Osteocyte (in vitro differentiated cells): ENCODE results near the gene KPNA6. TPM values are rescaled to one million over a fixed set of nuclear protein-coding genes. Genes with fewer than 3 reads are reported as not detected.
"Not testable (repeated sequence)": the region's sequence is repeated elsewhere in the genome, so short reads cannot be mapped to it uniquely, and the experiment has no call there.

Experiments used
- DNase-seq: peaks from one replicate; pipeline ENCODE4 v3.0.0; 2021; ENCODE audit warnings: mixed read lengths; ENCODE audit not compliant: unreplicated experiment; ENCODE audit errors: extremely low spot score
- H3K27ac Mint-ChIP-seq: one replicate; pipeline ENCODE4 v1.8.0; 2021; ENCODE audit warnings: mild to moderate bottlenecking, mixed read lengths; ENCODE audit not compliant: unreplicated experiment
- H3K27me3 Mint-ChIP-seq: one replicate; pipeline ENCODE4 v1.8.0; 2021; ENCODE audit warnings: mixed read lengths; ENCODE audit not compliant: unreplicated experiment
- H3K36me3 Mint-ChIP-seq: one replicate; pipeline ENCODE4 v1.8.0; 2021; ENCODE audit warnings: mixed read lengths; ENCODE audit not compliant: unreplicated experiment
- H3K4me1 Mint-ChIP-seq: one replicate; pipeline ENCODE4 v1.8.0; 2021; ENCODE audit warnings: mixed read lengths; ENCODE audit not compliant: unreplicated experiment
- H3K4me3 Mint-ChIP-seq: one replicate; pipeline ENCODE4 v1.8.0; 2021; ENCODE audit warnings: mild to moderate bottlenecking, moderate library complexity, mixed read lengths; ENCODE audit not compliant: unreplicated experiment
- H3K9me3 Mint-ChIP-seq: one replicate; pipeline ENCODE4 v1.8.0; 2021; ENCODE audit warnings: mixed read lengths; ENCODE audit not compliant: unreplicated experiment
- CTCF ChIP-seq: fragments of 200-600 bp; sonication (generic); IDR thresholded peaks from 2 replicates; pipeline ENCODE4 v1.5.0; 2021; ENCODE audit warnings: antibody characterized with exemption, mild to moderate bottlenecking, moderate library complexity
- total RNA-seq: library from RNA; stranded (reverse); gene quantifications from 2 replicates; pipeline ENCODE4 v1.2.1, GENCODE V29; 2021

The KPNA6 gene
- total RNA-seq, 1 donor from 2014 or later = 75.3 TPM

GRCh38 chr1:32073299-32074229, 34.3 kb upstream of the KPNA6 start:
- Mint-ChIP-seq H3K4me1 (peaks cover 40% of the 10 kb centered on the region), H3K9me3 (no peaks in the 10 kb centered on the region), H3K36me3 (peaks cover 13% of the 10 kb centered on the region), H3K27ac (peak overlapping the region; percentile 93), H3K27me3 (no peaks in the 10 kb centered on the region), H3K4me3 (peak overlapping the region; percentile 91)
- TF ChIP-seq CTCF = peak; percentile 41
- no peak for DNase-seq

- Mint-ChIP-seq H3K36me3 (peaks cover 13% of the 10 kb centered on the region), H3K4me3 (no peak overlapping the region), H3K27ac (no peak overlapping the region), H3K27me3 (no peaks in the 10 kb centered on the region), H3K9me3 (no peaks in the 10 kb centered on the region), H3K4me1 (peaks cover 33% of the 10 kb centered on the region)
- DNase-seq = no peak
- TF ChIP-seq CTCF = no peak
Observed at GRCh38 chr1:32074841-32075240, 33.0 kb upstream of the KPNA6 start.

GRCh38 chr1:32077451-32077850, 30.4 kb upstream of the KPNA6 start:
- peaks cover 21% of the 10 kb centered on the region for H3K36me3 Mint-ChIP-seq
- H3K27ac Mint-ChIP-seq = peak overlapping the region; percentile 44
- H3K4me3 Mint-ChIP-seq = no peak overlapping the region
- H3K27me3 Mint-ChIP-seq = no peaks in the 10 kb centered on the region
- no peak for DNase-seq
- peaks cover 20% of the 10 kb centered on the region for H3K4me1 Mint-ChIP-seq
- TF ChIP-seq CTCF = no peak
- H3K9me3 Mint-ChIP-seq = no peaks in the 10 kb centered on the region

GRCh38 chr1:32082022-32082421, 25.8 kb upstream of the KPNA6 start:
- Mint-ChIP-seq H3K27me3 (no peaks in the 10 kb centered on the region), H3K36me3 (peaks cover 39% of the 10 kb centered on the region), H3K4me1 (peaks cover 3% of the 10 kb centered on the region), H3K27ac (no peak overlapping the region), H3K9me3 (no peaks in the 10 kb centered on the region), H3K4me3 (no peak overlapping the region)
- no peak for DNase-seq
- TF ChIP-seq CTCF = no peak

- H3K4me3 Mint-ChIP-seq, H3K27ac Mint-ChIP-seq, H3K9me3 Mint-ChIP-seq, DNase-seq, H3K4me1 Mint-ChIP-seq, H3K27me3 Mint-ChIP-seq: not testable (repeated sequence)
- peaks cover 24% of the 10 kb centered on the region for H3K36me3 Mint-ChIP-seq
Observed at GRCh38 chr1:32086381-32086780, 21.5 kb upstream of the KPNA6 start.
